Heart left ventricle (tissue), 13 donors: ENCODE data around the gene VAT1L.

ENCODE experiments used
- CTCF ChIP-seq, 12 donors: fragments of 200-600 bp; sonication (generic) in 4 of 12; IDR thresholded peaks; one replicate each; pipeline versions ENCODE4 v1.5.0 to v1.8.0; 2018 to 2022; ENCODE audit warnings: antibody characterized with exemption in 12 of 12, mild to moderate bottlenecking in 5 of 12
- POLR2A ChIP-seq, 2 donors: fragments of 450-650 bp; IDR thresholded peaks; one replicate each; pipeline ENCODE4 v1.6.1; 2017; ENCODE audit warnings: antibody characterized with exemption in 2 of 2, mild to moderate bottlenecking in 2 of 2, moderate library complexity in 2 of 2
- donor health status: ischemic (EF 13 %, LVEDD 7.1; RV severe dilation, severe dysfunction).
- donor health status: DM: no; HTN: yes; CAD: no.
- donor health status: DM: no; HTN: no; CAD: no.
- donor health status: ischemic (EF 25% LVEDD 6.9; RV normal size, moderate dysfunction).
- donor health status: ischemic (EF 25% LVEDD 5.7; RV mildly dilated, moderate dysfunction).
- donor health status: ischemic (EF 35%, LVEDD 5.7; RV mildly dilated, moderate dysfunction).
- donor health status: nonischemic (EF 11% LVEDD 7.7; RV severe dilation, severe dysfunction).
- donor health status: DM: yes; HTN: yes; CAD: no.
- donor health status: PGD.
- donor health status: ischemic (EF 29% LVEDD 5.4; RV normal size, mild dysfunction).
- donor health status: nonischemic (EF 23%, LVEDD 6.1; RV moderate dilation, normal function).

GRCh38 chr16:77948835-77949234, 160.5 kb downstream of the VAT1L start:
- no peak for TF ChIP-seq CTCF (IDR thresholded peaks at IDR 0.05)
- TF ChIP-seq POLR2A (IDR thresholded peaks at IDR 0.05), result no peak
